Left forelimb (tissue), 1 donor: ENCODE results near the gene TCF7.
A peak's percentile ranks its signal among the peaks of the same experiment; 100 is the strongest.
"Not testable (repeated sequence)": the region's sequence is repeated elsewhere in the genome, so short reads cannot be mapped to it uniquely, and the experiment has no call there.

Experiments
- DNase-seq: peaks from one replicate; pipeline ENCODE4 v3.0.0-alpha.2; 2018; ENCODE audit warnings: low spot score

Gene TCF7

GRCh38 chr5:134145041-134145757, 30.7 kb downstream of the TCF7 start:
- no peak for DNase-seq

GRCh38 chr5:134145779-134146581, 31.5 kb downstream of the TCF7 start:
- peak; percentile 78 for DNase-seq

GRCh38 chr5:134146651-134147518, 32.4 kb downstream of the TCF7 start:
- DNase-seq: no peak

- no peak for DNase-seq
Measured at GRCh38 chr5:134148316-134148715, 33.8 kb downstream of the TCF7 start.

GRCh38 chr5:134148986-134149539, 34.6 kb downstream of the TCF7 start:
- DNase-seq: no peak

GRCh38 chr5:134149571-134150303, 35.3 kb downstream of the TCF7 start:
- no peak for DNase-seq

- no peak for DNase-seq
Measured at GRCh38 chr5:134151723-134152122, 37.2 kb downstream of the TCF7 start.

- not testable (repeated sequence) for DNase-seq
Measured at GRCh38 chr5:134152173-134152832, 37.8 kb downstream of the TCF7 start.

- DNase-seq: no peak
Measured at GRCh38 chr5:134153241-134153640, 38.8 kb downstream of the TCF7 start.

GRCh38 chr5:134153657-134154056, 39.2 kb downstream of the TCF7 start:
- no peak for DNase-seq

GRCh38 chr5:134161513-134162395, 47.3 kb downstream of the TCF7 start:
- no peak for DNase-seq

GRCh38 chr5:134162592-134162991, 48.1 kb downstream of the TCF7 start:
- no peak for DNase-seq

GRCh38 chr5:134171972-134172371, 57.5 kb downstream of the TCF7 start:
- DNase-seq: no peak

GRCh38 chr5:134174841-134175839, 60.7 kb downstream of the TCF7 start:
- DNase-seq: no peak

- DNase-seq: no peak
Measured at GRCh38 chr5:134175921-134176510, 61.5 kb downstream of the TCF7 start.

GRCh38 chr5:134176511-134177368, 62.3 kb downstream of the TCF7 start, which contains the start of gene SKP1:
SKP1 (minus strand) TSS chr5:134176950; CDS start chr5:134174022, 2,928 bp downstream.
- peak; percentile 93 for DNase-seq
